Hematopoietic multipotent progenitor cell treated with erythropoietin and hydrocortisone succinate and interleukin-3 and kit ligand, for 17 days (in vitro differentiated cells): ENCODE data around the gene ISM2.
"Not testable (repeated sequence)": the region's sequence is repeated elsewhere in the genome, so short reads cannot be mapped to it uniquely, and the experiment has no call there.

Experiments
- DNase-seq: peaks from one replicate; pipeline ENCODE4 v3.0.0-alpha.2; 2015; ENCODE audit warnings: low spot score

ISM2 gene

DNA sequence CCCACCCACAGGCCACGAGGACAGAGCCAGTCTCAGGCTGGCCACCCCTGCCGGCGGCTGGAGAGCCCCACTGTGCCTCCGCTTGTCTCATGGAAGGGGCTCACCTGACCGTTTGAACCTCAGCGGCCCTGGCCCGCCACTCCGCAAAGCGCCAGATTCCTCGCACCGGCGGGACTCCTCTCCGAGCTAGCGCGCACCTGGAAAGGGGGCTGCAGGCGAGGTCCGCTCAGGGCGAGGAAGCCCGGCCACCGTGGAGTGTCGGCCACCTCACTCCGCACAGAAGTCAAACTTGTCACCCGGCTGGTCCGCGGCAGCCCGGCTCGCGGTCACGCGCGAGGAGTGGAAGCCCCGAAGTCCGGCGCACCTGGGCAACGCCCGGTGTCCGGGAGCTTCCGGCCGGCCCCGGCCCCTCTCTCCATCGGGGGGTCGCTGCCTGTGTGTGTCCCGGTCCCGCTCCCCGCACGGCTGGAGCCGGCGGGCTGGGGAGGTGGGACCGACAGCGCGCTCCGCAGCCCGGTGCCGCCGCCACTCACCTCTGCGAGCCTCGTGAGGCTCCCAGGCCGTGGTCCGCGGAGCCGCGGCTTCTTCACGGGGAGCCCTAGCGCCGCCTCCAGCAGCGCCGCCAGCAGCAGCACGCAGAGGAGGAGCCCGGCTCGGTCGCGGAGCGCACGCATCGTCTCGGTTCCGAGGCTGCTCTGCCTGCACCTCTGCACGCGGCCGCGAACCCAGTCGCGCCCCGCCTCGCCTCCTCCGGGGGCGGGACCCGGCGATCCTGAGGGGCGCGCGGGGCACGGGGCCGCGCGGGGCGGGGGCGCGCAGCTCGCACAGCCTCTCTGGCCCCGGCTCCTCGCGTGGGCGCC lies at the start of gene ISM2:
TSS of gene ISM2 (minus strand) at position 697 of the 860 bp plus-strand sequence. CDS start at position 674, 23 bp downstream.
- DNase-seq: no peak

DNA sequence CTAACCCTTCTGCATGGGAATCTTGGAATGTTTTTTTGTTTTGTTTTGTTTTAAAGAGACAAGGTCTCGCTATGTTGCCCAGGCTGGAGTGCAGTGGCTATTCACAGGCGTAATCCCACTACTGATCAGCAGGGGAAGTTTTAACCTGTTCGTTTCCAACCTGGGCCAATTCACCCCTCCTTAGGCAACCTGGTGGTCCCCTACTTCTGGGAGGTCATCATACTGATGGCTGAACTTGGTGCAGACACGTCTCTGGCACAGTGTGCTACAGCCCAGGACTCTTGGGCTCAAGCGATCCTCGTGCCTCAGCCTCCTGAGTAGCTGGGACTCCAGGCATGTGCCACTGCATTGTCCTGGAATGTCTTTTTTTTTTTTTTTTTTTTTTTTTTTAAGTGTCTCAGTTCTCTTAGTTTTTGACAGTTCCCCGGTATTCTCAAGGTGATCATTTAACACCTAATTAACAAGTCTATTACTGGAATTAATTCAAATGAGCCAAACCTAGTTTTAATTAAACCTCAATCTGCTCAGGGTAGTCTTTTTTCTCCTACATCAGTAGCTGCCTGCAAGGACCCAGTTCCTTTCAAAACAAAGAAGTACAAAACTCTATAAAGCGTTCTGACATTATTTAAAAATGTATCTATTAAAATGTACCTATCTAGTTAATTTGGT lies 49.0 kb upstream of the ISM2 start:
- no peak for DNase-seq

DNA sequence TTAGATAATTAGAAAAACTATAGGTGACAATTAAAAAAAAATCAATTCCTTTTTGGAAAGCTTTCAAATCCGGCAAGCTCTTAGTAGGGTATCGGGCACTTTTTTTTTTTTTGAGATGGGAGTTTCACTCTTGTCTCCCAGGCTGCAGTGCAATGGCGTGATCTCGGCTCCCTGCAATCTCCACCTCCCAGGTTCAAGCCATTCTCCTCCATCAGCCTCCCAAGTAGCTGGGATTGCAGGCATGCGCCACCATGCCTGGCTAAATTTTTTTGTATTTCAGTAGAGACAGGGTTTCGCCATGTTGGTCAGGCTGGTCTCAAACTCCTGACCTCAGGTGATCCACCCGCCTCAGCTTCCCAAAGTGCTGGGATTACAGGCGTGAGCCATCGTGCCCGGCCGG lies 46.6 kb upstream of the ISM2 start:
- DNase-seq: not testable (repeated sequence)

- DNase-seq: no peak
Observed at GRCh38 chr14:77544571-77544970, 46.0 kb upstream of the ISM2 start.

DNA sequence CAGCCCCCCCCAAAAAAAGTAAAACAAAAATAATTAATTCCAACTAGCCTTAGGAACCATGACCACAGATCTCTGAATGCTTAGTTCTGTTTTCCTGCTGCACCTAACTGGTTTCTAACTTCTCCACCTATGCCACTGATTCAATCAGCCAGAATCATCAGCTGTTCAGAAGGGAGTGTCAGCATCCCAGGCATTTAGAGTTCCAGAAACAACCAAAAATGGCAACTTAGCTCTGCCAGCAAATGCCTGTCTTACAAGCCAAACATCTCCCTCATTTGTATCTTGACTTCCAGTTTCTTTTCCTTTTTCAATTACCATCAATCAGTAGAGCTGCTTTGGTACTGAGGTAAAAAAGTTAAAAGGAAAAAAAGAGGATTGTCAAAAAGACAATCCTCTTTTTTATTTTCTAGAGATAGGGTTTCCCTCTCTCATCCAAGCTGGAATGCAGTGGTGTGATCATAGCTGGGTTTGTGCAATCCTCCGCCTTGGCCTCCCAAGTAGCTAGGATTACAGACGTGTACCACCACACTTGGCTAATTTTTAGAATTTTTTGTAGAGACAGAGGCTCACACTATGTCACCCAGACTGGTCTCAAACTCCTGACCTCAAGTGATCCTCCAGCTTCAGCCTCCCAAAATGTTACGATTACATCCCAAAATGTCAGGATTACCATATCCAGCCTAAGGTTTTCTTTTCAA lies 45.2 kb upstream of the ISM2 start:
- no peak for DNase-seq

- DNase-seq: no peak
Observed at GRCh38 chr14:77543240-77543551, 44.6 kb upstream of the ISM2 start.

DNA sequence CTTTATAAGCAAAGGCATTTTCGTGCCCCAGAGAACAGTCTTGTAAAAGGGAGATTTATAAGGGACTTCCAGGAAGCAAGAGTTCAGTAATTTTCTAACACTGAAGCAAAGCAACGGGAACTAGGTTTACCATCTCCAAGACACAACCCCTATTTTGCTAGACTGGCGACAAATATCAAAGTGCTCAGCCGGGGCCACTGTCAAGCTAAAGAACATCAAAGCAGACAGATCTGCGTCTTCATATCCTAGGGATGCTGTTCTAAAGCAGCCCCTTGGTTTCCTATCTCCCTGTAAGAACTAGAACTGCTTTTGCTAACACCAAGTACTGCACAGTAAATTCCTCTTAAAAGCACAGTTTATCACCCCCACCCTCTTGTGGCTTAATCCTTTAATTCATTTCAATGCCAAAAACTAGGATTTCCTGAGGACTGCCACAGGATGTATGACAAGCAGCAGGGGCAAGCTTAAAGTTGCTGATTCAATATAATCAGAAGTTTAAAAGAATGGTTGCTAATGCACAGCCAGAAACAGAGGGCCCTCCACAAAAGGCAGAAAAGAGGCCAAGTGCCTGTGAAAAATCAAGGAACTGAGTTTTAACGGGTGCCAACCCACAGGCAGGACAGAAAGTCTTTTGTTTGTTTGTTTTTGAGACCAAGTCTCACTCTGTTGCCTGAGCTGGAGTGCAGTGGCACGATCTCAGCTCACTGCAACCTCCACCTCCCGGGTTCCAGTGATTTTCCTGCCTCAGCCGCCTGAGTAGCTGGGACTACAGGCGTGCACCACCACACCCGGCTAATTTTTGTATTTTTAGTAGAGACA lies 44.0 kb upstream of the ISM2 start:
- DNase-seq: no peak

- DNase-seq: no peak
Observed at GRCh38 chr14:77541905-77542304, 43.3 kb upstream of the ISM2 start.

- not testable (repeated sequence) for DNase-seq
Observed at GRCh38 chr14:77536951-77537350, 38.3 kb upstream of the ISM2 start.

DNA sequence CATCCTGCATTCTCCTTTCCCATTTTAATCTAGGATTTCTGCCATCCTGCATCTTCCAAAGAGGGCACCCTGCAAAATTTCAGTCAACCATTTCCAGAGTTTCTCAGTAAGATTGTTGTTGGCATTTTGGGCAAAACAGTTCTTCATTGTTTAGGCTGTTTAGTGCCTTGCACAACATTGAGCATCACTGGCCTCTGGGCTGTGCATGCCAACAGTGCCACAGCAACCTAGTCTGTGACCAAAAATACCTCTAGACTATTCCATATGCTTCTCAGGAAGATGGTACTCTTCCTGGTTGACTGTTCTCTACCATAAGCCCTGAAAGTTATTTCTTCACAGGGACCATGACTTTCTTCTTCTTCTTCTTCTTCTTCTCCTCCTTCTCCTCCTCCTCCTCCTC lies 32.5 kb upstream of the ISM2 start:
- DNase-seq: no peak

- DNase-seq: no peak
Observed at GRCh38 chr14:77529963-77530362, 31.3 kb upstream of the ISM2 start.

- no peak for DNase-seq
Observed at GRCh38 chr14:77529213-77529612, 30.6 kb upstream of the ISM2 start.

- not testable (repeated sequence) for DNase-seq
Observed at GRCh38 chr14:77528701-77529100, 30.1 kb upstream of the ISM2 start.

DNA sequence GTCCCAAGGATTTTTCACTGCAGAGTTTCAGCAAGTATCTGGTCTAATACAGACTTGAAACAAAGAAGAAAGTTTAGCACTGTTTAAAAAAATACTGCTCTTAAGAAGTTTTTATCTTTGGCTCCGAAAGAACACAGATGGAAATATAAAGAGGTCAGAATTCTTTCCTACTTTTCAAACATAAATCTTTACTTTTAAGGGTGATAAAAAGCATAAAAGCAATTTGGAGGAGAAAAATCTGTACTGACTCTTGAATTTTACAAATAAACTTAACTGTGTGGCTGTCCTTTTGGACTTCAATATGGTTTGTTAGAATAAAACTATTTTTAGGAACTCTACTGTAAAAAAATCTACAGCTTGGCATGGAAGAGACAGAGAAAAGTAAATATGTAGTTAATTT lies 27.6 kb upstream of the ISM2 start:
- no peak for DNase-seq

DNA sequence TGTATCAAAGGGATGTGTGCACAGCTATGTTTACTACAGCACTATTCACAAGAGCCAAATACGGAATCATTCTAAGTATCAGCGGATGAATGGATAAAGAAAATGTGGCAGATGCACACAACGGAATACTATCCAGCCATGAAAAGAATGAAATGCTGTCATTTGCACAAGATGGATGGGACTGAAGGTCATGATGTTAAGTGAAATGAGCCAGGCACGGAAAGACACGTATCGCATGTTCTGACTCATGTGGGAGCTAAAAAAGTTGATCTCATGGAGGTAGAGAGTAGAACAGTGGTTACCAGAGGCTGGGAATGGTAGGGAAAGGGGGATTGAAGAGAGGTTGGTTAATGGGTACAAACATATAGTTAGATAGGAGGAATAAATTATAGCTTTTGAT lies 25.9 kb upstream of the ISM2 start:
- no peak for DNase-seq

- DNase-seq: no peak
Observed at GRCh38 chr14:77523109-77523508, 24.5 kb upstream of the ISM2 start.

GRCh38 chr14:77520555-77520954 lies 21.9 kb upstream of the ISM2 start:
- no peak for DNase-seq

DNA sequence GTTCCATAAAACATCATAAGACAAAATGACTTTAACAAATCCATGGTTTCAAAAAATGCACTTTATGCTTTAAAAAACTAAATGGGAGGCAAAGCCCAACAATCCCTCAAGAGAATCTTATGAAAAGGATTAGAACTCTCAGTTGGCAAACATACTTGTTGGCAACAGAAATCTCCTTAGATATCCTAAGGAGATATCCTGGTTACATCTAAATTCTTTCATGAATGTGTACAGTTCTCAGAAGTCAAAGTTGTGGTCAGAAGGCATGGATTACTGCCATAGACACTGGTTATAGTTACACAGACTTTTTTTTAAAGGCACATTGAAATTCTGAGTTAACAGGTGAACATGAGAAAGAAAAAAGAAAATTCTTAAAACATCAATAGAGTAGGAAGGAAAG lies 17.5 kb upstream of the ISM2 start:
- DNase-seq: no peak

GRCh38 chr14:77511486-77512162 lies 13.0 kb upstream of the ISM2 start:
- no peak for DNase-seq

GRCh38 chr14:77509366-77509765 lies 10.8 kb upstream of the ISM2 start:
- no peak for DNase-seq

GRCh38 chr14:77508876-77509275 lies 10.3 kb upstream of the ISM2 start:
- DNase-seq: no peak

DNA sequence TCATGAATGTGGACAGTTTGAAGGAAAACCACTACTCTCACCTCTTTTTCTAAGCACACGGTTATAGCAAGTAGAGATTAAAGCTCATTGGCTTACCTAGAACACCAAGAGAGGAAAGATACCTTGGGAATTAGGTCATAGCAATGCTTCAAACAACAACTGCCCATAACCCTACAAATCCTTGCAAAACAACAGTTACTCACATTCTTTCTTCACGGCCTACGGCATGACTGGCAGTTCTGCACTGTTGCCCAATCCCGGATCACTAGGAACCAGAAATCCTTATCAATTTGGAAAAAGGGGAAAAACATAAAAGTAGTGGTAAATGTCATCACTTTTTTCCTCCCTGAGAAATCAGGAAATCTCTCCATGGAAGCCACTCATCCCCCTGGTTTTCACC lies 9.6 kb upstream of the ISM2 start:
- no peak for DNase-seq
